ENCODE data around the gene OSBP2.

- TF ChIP-seq CTCF (IDR thresholded peaks at IDR 0.05) (no peak), POLR2A (IDR thresholded peaks at IDR 0.05) (no peak)
Observed at GRCh38 chr22:30731658-30732057, 37.0 kb downstream of the OSBP2 start.
